Activated naive CD8-positive, alpha-beta T cell treated with anti-CD3 and anti-CD28 coated beads, Interleukin-2, amount 50 U/mL, for 16 hours (primary cell): ENCODE data around the gene TMEM183A.
"Not testable (repeated sequence)": the region's sequence is repeated elsewhere in the genome, so short reads cannot be mapped to it uniquely, and the experiment has no call there.

Experiments used
- DNase-seq: peaks from one replicate; pipeline ENCODE4 v3.0.0-alpha.2; 2020; ENCODE audit warnings: low read depth, low spot score

TMEM183A gene, protein sequence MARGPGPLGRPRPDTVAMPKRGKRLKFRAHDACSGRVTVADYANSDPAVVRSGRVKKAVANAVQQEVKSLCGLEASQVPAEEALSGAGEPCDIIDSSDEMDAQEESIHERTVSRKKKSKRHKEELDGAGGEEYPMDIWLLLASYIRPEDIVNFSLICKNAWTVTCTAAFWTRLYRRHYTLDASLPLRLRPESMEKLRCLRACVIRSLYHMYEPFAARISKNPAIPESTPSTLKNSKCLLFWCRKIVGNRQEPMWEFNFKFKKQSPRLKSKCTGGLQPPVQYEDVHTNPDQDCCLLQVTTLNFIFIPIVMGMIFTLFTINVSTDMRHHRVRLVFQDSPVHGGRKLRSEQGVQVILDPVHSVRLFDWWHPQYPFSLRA

DNA sequence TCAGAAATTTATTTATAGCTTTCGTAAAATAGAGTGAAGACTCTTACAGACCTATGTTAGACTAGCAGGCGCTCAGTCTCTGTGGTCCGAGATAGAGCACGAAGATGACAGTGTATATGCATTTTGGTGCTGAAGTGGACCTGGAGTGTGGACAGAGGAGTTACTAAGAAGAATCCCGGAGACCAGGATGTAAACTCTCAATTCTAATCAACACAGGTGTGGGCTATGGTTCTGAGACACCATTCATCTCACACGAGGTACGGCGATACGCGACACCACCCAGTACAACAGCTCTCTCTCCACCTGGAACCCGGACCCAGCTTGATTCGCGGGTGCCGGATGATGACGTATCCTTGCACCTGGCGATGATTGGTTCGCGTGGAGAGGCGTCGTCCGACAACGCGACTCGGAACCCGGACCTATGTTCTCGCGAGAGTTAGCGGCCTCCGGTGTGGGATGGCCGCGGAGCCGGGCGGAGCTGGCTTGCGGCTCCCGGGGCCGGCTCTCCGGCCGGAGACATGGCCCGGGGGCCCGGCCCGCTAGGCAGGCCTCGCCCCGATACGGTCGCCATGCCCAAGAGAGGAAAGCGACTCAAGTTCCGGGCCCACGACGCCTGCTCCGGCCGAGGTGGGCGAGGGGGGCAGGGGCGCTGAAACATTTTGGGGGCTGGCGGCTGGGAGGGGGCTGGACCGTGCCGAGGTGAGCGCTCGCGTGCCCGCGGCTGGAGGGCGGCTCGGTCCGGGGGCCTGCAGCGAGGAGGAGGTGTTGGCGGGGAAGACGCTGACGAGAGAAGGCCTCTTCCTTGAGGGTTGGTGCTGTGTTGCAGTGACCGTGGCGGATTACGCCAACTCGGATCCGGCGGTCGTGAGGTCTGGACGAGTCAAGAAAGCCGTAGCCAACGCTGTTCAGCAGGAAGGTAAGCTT lies at the start of gene TMEM183A:
Gene TMEM183A (plus strand): TSS at position 427 of the 924 bp plus-strand sequence. CDS start 92 bp downstream, at position 519.
- DNase-seq: peak; percentile 88

DNA sequence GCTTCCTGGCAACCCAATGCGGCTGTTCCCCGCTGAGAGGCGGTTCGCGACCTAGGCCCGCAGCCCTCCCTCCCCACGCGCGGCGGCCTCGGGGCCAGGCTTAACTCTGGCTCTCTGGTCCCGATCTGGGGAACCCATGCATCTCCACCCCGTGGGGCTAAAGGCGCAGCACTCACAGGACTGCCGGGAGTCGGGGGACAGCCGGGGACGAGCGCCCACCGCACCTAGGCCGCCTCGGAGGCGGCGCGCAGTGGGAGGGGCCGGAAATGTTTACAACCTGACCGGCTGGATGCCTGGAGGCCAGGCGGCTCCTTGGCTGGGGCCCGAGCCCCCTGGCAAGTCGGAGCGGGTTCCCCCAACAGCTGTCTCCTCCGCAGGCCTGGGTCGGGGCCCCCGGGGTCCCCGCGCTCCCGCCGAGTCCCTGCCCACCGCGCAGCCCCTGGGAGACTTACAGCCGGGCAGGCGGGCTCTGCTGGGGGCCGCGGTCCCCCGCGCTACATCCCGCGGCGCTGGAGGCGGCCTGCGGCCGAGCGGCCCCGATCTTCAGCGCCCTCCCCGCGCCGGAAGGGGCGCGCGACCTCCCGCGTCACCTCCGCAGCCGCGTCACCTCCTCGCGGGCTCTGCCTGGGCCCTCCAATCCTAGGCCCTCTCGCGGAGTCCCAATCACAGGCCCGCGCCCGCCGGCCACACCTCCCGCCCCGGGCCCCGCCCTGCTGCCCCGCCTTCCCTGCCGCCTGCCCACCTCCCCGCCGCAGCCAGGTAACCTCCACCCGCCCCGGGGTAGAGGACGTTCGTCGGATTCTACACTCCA lies 49.2 kb upstream of the TMEM183A start, which contains the start of gene ADIPOR1:
Gene ADIPOR1 (minus strand): TSS at position 580 of the 811 bp plus-strand sequence. CDS start 7,242 bp downstream, outside the sequence.
- DNase-seq: peak; percentile 86

DNA sequence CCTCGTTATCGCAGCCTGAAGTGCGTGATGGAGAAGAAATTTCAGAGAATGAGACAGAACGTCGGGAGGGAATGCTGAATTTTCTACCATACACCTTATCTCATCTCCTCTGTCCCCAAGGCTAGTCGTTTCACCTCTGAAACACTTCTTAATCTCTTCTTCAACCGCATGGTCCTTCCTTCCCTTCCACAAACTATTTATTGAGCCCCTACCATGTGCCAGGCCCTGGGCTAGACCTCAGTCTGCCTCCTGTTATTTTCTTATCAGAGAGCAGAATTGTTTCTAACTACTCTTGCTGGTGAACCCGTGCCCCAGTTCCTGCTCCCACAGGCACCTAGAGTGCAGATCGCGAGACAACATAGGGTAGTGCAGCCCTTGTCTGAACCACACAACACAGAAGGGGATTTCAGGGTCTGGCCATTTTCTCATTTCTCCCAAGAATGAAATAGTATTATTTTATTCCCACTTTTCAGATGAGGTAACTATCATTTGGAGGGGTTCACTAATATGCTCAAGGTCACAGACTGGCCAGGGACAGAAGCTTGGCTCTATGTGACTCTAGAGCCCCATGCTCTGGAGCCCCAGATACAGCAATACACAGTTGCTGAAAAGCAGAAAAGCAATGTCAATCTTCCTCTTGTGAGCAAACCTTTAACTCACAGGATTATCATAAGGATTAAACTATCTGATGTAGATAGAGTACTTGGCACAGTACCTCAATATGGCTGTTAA lies 48.5 kb upstream of the TMEM183A start:
- DNase-seq: no peak

DNA sequence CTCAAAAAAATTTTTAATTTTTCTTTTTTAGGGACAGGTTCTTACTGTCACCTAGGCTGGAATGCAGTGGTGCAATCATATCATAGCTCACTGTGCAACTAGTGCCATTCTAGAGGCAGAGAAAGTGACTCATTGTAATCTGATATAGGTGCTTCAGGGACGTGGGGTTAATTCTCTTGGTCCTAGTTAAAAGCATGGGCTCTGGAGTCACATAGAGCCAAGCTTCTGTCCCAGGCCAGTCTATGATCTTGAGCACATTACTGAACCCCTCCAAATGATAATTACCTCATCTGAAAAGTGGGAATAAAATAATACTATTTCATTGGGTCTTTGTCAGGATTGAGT lies 47.9 kb upstream of the TMEM183A start:
- DNase-seq: no peak

DNA sequence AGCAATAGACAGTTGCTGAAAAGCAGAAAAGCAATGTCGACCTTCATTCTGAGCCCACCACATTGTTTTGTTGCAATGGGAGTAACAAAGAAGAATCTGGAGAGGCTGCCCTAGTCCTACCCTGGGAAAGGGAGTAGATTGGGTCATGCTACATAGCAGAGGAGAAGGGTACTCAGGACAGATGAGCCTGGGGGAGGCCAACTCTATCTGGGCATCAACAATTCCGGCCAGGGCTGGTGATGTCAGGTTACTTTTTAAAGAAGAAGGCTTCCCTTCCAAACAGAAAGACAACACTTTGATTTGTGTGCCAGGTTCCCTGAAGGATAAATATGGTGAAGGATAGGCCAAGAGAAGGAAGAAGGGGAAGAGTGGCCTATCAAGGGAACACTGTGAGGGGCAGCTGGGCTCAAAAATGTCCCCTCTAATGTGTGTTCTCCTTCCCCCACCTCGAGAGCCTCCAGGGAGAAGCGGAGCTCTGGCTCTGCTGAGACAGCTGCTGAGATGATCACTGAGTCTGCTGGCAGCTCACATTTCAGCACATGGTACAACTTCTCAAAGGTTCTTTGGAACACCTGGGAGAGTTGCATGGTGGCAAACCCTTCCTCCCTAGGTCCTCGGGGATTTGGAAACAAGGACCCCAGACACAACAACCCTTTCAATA lies 45.8 kb upstream of the TMEM183A start:
- no peak for DNase-seq

DNA sequence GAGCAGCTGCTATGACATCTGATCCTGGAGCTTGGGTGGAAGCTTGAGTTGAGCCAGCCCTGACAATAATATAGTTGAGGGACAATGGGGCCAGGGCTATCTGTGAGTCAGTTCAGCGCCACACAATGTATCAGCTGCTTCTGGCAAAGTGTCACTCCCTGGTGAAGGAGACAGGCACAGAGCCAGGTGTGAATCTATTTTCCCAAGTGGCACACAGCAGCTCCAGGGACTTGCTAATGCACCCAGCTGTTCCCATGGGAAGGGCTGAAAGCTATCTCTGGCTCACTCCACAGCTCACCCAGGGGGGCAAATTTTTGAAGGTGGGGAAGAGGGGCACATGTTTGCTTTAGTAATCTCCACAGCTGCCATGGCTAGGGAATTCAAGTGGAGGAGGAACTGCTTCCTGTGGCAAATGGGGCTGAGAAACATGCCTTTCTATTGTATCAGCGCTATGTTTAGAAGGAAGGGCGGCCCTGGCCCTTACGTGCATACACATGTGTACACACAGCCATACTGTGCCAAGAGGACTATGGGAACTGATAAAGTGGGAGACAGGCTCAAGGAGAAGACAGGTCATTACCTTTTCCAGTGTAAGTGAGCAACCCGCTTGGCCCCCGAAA lies 42.3 kb upstream of the TMEM183A start:
- DNase-seq: no peak

DNA sequence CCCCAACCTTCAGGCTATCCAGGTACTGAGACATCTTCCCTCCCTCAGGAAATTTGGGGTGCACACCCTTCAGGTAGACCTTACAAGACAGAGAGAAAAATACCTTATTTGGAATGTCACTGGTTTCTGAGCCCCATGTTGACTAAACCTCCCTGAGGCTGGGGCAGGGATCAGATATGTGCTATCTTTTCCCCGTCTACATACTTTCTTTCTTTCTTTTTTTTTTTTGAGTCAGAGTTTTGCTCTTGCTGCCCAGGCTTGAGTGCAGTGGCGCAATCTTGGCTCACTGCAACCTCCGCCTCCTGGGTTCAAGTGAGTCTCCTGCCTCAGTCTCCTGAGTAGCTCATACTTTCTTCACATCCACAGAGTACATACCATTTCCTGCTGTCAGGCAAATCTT lies 41.8 kb upstream of the TMEM183A start:
- DNase-seq: no peak

DNA sequence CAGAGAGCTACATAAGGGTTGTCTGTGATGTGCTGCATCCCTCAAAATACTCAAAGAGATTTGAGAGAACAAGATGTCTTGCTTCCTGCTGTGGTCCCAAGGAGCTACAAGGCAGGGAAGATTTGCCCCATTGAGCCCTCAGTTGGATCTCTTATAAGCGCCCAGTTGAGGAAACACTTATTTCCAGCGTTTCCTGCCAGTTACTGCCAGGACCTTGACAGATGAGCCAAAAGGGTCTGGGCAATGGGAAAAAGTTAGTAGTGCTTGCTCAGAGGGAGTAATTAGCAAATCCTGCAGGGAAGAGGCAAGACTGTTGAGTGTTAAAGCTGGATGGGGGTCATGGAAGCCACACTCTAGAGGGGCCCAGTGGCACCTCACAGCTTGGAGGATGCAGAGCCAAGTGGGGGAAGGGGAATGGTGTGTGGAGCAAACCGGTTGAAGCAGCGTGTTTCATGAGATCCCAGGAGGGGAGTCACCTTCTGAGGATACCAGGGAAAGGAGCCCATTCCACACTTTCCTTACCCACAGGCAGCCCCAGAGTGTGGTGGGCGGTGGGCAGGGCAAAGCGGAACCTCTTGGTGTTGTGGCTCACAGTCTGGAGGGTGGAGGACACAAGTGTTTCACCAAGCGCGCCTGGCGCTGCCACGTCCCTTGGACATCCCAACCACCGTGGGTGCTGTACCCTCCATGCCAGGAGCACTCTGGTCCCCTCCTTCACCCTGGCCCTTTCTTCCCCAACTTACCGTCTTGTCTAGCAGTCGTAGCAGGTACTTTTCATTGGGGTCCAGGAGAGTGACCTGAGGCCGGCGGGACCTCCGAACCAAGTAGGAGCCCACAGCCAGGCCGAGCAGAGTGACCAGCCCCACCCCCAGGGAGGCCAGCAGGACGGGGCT lies 40.9 kb upstream of the TMEM183A start:
- no peak for DNase-seq

DNA sequence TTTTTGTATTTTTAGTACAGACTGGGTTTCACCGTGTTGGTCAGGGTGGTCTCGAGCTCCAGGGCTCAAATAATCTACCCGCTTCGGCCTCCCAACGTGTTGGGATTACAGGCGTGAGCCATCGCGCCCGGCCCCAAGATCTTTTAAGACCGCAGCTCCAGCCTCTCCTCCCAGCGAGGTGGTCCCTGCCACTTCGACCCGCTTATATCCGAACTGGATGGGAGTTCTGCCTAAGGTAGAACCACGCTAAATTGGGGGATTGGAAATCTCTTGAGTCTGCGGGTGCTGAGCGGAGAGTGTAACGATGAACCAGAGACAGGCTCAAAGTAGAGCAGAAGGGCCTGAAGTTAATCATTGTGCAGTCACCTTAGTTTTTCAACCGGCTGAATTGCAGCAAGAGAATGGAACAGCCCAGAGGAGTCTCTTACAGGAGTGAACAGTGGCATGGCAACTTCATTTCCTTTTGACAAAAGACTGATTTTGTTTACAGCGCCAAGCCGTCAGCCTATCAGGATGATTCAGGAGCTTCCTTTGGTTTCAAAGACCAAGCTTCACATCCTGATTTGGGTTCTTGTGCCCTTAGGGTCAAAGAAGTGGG lies 39.4 kb upstream of the TMEM183A start:
- DNase-seq: no peak

DNA sequence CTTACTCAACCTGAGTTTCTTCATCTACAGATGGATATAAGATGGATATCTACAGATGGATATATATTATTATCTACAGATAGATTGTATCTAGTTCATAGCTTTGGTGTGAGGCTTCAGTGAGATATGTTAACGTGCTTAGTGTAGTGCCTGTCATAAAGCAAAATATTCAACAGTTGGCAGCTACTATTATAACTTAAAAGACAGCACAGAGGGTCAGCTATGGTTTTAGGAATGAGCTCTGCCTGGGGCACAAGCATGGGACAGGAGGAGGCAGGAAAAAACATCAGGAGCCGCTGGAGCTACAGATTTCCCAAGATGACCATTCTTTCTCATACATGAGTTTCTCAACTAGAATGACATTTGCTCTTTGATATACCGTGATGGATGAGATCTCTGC lies 38.8 kb upstream of the TMEM183A start:
- DNase-seq: no peak

DNA sequence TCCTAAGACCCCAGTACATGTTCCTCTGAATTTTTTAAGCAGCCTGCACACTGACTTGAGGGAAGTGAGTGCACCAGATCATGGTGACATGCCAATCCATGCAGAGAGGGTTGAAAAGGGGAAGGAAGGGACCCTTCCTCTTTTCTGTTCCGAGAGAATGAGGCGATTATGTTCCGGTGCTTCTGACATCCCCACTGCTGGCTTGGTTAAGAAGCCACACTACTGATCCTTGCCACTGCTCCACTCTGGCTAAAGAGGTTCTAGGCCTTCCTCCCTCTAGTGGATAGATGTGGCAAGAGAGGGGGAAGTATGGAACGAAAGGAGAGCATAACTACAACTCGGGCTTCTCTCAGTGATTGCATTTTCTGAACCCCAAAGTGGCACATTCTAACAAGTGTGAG lies 38.3 kb upstream of the TMEM183A start:
- no peak for DNase-seq

DNA sequence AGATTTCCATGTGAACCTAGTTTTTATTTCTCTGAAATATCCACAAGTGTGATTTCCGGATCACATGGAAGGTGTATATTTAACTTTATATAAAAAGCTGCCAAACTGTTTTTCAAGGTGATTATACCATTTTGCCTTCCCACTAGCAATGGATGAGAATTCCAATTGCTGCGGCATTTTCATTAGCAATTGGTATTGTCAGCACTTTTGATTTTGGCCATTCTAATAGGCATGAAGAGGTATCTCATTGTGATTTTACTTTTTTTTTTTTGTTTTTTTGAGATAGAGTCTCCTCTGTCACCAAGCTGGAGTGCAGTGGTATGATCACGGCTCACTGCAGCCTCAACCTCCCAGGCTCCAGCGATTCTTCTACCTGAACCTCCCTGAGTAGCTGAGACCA lies 35.1 kb upstream of the TMEM183A start:
- no peak for DNase-seq

DNA sequence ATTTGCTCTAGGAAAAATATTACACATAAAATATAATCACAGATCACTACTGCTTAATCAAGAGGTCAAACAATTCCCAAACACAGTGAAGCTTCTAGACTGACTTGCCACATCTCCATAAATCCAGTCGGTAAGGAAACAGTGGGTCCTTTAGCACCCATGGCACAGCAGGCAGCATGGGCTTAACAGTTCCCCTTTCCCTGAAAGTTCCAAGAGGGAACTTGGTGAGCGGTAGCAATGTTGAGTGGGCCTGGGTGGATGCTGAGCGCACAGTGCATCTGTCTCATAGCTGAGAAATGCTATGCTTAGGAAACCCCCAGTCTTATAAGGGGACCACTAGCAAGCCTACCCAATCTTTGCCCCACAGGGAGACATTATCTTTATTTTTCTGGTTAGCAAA lies 32.3 kb upstream of the TMEM183A start:
- DNase-seq: no peak

DNA sequence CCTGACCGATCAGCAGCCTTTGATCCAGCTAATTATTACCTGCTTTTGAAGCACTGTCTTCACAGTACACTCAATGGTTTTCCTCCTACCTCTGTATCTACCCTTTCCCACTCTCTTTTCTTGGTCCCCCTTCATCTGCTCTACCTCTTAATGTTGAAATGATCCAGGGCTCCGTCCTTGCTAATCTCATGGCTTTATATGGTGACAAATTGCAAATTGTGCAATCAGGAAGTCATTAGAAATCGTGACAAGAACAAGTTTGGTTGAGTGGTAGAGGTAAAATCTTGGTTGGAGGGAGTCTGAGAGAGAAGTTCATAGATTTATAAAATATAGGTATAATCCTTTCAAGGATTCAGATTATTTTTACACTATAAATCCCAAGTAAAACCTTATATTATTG lies 30.5 kb upstream of the TMEM183A start:
- no peak for DNase-seq

DNA sequence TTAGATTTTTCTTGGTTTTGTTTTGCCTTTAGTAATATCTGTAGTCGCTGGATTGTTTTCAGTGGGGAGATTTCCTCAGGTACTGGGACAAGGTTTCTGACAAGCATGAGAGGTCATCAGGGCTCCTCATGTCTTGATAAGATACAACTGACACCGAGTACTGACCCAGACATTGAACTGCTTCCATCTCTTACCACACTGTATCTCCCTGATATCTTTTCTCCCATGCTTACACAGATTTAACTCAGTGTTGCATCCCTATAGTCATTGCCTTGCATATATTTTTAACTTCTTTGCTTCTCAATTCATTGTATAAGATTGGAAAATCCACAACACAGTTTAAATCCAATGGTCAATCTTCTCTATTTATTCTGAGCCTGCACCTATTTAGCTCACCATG lies 27.7 kb upstream of the TMEM183A start:
- no peak for DNase-seq

DNA sequence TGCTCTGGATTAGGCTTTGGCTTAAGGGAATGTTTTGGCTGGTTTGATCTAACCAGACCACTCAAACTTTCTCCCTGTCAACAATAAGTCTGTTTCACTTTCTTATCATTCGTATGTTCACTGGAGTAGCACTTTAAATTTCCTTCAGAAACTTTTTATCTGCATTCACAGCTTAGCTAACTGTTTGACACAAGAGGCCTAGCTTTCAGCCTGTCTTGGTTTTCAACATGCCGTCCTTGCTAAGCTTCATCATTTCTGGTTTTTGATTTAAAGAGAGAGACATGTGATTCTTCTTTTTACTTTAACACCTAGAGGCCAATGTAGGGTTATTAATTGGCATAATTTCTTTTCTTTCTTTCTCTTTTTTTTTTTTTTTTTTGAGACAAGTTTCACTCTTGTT lies 25.2 kb upstream of the TMEM183A start:
- no peak for DNase-seq

DNA sequence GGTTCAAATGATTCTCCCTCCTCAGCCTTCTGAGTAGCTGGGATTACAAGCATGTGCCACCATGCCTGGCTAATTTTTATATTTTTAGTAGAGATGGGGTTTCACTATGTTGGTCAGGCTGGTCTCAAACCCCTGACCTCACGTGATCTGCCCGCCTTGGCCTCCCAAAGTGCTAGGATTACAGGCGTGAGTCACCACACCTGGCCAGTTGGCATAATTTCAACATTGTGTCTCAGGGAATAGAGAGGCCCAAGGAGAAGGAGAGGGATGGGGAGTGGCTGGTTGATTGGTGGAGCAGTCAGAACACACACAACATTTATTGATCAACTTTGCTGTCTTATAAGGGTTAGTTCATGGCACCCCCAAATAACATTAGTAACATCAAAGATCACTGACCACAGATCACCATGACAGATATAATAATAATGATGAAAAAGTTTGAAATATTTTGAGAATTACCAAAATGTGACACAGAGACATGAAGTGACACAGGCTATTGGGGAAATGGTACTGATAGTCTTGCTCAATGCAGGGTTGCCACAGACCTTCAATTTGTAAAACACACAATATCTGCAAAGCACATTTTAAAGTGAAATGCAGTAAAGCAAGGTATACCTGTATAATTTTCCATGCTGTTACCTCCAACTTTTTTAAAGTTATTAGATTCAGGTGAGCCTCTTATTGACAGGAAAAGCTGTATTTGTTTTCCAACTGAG lies 24.3 kb upstream of the TMEM183A start:
- DNase-seq: no peak

DNA sequence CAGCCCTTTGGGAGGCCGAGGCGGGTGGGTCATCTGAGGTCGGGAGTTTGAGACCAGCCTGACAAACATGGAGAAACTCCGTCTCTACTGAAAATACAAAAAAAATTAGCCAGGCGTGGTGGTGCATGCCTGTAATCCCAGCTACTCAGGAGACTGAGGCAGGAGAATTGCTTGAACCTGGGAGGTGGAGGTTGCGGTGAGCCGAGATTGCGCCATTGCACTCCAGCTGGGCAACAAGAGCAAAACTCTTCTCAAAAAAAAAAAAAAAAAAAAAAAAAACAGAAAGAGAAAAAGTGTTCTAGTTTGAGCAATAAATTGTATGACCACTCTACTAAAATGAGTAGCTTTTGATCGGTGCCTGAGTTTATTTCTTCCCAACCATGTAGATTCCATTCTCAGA lies 21.1 kb upstream of the TMEM183A start:
- not testable (repeated sequence) for DNase-seq
